ENCODE results near the gene RNF167.

DNA sequence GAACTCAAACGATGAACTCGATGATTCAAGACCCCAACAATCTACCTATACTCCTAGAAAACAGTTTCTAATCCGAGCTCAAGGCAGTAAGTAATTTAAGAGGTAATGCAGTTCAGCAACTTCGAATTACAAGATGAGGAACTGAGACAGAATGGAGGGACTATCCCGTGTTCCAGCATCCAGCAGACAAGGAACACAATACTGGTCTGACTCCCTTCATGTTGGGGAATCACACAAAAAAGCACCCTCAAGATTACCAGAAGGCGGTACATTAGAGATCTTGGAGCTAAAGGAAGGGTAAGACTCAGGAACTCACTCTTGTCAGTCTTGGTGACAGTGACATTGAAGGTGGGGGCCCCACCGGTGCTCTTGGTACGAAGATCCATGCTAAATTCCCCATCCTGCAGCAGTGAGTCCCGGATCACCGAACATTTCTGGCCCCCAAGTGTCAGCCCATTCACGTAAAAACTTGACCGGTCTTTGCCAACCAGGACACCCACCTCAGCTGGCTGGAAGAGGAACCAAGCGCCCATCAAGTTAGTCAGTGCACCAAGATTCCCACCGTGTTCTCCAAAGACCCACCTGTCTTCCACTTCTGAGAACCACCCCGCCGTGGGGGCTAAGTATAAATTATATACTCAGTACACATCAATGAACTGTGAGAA lies 6.4 kb downstream of the RNF167 start:
- TF ChIP-seq, protein P1, sequence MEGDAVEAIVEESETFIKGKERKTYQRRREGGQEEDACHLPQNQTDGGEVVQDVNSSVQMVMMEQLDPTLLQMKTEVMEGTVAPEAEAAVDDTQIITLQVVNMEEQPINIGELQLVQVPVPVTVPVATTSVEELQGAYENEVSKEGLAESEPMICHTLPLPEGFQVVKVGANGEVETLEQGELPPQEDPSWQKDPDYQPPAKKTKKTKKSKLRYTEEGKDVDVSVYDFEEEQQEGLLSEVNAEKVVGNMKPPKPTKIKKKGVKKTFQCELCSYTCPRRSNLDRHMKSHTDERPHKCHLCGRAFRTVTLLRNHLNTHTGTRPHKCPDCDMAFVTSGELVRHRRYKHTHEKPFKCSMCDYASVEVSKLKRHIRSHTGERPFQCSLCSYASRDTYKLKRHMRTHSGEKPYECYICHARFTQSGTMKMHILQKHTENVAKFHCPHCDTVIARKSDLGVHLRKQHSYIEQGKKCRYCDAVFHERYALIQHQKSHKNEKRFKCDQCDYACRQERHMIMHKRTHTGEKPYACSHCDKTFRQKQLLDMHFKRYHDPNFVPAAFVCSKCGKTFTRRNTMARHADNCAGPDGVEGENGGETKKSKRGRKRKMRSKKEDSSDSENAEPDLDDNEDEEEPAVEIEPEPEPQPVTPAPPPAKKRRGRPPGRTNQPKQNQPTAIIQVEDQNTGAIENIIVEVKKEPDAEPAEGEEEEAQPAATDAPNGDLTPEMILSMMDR (IDR thresholded peaks at IDR 0.05; ENCODE audit: low read length): no peak
- TF ChIP-seq EZH2 (optimal IDR thresholded peaks at IDR 0.05; ENCODE audit: low read depth, low read length): no peak

Data from MM.1S (cell line).